ENCODE data around the gene C9orf78.

GRCh38 chr9:129869585-129870501 lies 34.8 kb upstream of the C9orf78 start:
- TF ChIP-seq CTCF (optimal IDR thresholded peaks at IDR 0.05 in 1 of 3, IDR thresholded peaks at IDR 0.05 in 1 of 3, conservative IDR thresholded peaks at IDR 0.05 in 1 of 3; ENCODE audit: extremely low read depth in 1 of 3, insufficient read depth in 2 of 3, low read length in 3 of 3) (no peak), EZH2 (IDR thresholded peaks at IDR 0.05; ENCODE audit: low read length) (no peak)
